Measurements from ENCODE around the gene KRT8. TPM values are rescaled to one million over a fixed set of nuclear protein-coding genes. Genes with fewer than 3 reads are reported as not detected.

The KRT8 gene
- total RNA-seq, 1 donor from 2014 or later = 54.3 TPM

DNA sequence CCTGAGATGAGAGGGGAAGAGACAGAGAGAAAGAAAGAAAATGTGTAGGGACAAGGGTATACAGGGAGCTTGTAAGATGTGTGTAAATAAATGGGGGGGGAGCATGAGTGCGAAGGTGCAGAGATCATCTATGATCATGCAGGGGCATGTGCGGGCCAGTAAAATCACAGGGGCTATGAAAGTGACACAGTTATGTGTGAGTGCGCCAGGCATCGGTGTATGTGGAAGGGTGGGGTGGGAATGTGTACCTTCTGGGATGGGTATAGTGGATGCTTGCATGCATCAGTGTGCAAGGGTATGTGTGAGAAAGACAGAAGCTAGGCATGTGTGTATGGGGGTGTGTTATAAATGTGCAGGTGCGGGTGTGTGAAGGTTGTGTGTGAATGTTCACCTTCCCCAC is 37.7 kb downstream of the KRT8 start:
- H3K27ac ChIP-seq = no peak overlapping the region
- DNase-seq (ENCODE audit: low spot score in 2 of 2) = no peak
- TF ChIP-seq, protein P1, sequence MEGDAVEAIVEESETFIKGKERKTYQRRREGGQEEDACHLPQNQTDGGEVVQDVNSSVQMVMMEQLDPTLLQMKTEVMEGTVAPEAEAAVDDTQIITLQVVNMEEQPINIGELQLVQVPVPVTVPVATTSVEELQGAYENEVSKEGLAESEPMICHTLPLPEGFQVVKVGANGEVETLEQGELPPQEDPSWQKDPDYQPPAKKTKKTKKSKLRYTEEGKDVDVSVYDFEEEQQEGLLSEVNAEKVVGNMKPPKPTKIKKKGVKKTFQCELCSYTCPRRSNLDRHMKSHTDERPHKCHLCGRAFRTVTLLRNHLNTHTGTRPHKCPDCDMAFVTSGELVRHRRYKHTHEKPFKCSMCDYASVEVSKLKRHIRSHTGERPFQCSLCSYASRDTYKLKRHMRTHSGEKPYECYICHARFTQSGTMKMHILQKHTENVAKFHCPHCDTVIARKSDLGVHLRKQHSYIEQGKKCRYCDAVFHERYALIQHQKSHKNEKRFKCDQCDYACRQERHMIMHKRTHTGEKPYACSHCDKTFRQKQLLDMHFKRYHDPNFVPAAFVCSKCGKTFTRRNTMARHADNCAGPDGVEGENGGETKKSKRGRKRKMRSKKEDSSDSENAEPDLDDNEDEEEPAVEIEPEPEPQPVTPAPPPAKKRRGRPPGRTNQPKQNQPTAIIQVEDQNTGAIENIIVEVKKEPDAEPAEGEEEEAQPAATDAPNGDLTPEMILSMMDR (IDR thresholded peaks at IDR 0.05) = no peak
- intact Hi-C loops (cut with DNase I) = no loop called here
- H3K4me1 ChIP-seq = peaks cover 0 to 8% of the 10 kb centered on the region in 2 donors
- no peaks in the 10 kb centered on the region for H3K27me3 ChIP-seq
- H3K4me3 ChIP-seq = no peak overlapping the region
- H3K9me3 ChIP-seq = no peaks in the 10 kb centered on the region
- H3K36me3 ChIP-seq = no peaks in the 10 kb centered on the region

DNA sequence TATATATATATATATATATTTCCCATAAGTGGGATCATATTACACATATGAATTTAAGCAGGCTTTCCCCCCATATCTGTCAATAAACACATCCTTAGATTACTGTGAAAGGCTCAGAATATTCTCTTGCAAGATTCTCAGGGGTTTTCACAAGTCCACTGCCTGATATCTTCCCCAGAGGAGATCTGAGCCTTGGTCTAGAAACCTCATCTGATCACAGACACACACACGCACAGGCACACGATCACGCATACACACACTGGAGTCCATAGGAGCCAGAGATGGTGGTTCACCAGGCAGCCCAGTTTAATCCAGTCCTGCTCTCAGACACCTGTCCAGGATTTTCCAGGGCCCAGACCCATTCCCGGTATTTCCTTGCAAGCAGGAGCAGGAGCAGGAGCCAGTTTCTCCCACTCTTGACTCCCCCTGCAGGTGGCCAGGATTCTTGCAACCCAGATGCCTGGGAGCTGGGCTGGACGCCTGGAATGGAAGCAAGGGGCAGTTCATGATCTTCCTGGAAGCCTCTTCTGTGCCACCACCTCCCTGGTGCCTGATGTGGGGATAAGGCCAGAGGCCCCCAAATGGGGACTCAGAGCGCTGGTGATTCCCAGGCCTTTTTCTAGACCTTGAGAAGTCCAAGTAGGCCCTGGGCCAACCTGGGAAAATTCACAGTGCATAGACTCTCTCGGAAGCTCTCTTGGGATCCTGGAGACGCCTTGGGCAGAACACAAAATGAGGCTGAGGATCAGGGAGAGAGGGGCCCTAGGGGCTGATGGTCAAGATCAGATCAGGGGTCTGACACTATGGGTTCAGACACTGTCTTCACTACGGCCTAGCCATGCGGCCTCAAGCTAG is 39.6 kb downstream of the KRT8 start:
- Histone ChIP-seq H3K36me3 (no peaks in the 10 kb centered on the region), H3K4me1 (no peaks in the 10 kb centered on the region), H3K27me3 (no peaks in the 10 kb centered on the region), H3K4me3 (no peak overlapping the region), H3K9me3 (no peaks in the 10 kb centered on the region), H3K27ac (no peak overlapping the region)
- TF ChIP-seq, protein P1 (IDR thresholded peaks at IDR 0.05) = peak; percentile 58 to 71 (median 69)
- DNase-seq (ENCODE audit: low spot score in 2 of 2) = peak in 1 of 2 donors; percentile 76
- intact Hi-C loops (cut with DNase I) = no loop called here

DNA sequence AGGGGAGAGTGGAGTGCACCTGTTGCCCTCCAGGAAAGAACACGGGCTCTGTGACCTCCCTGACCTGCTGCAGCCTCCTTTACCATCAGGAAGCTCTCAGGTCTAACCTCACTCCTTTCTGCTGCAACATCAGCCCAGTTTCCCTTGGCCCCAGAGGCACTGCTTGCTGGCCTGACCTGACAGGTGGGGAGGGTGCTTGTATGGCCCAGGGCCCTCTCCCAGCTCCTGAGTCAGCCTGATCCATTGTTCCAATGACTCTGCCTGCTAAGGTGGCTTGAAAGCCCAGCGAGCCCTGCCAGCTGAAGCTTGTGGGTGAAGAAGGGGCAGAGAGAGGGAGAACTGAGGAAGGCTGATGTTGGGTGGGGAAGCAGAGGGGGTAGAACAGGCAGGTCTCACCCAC is 42.9 kb downstream of the KRT8 start:
- TF ChIP-seq, protein P1 (IDR thresholded peaks at IDR 0.05) = no peak
- H3K9me3 ChIP-seq = no peaks in the 10 kb centered on the region
- intact Hi-C loops (cut with DNase I) = no loop called here
- H3K27me3 ChIP-seq = no peaks in the 10 kb centered on the region
- H3K27ac ChIP-seq = no peak overlapping the region
- no peak for DNase-seq (ENCODE audit: low spot score in 2 of 2)
- no peak overlapping the region for H3K4me3 ChIP-seq
- H3K36me3 ChIP-seq = no peaks in the 10 kb centered on the region
- no peaks in the 10 kb centered on the region for H3K4me1 ChIP-seq

DNA sequence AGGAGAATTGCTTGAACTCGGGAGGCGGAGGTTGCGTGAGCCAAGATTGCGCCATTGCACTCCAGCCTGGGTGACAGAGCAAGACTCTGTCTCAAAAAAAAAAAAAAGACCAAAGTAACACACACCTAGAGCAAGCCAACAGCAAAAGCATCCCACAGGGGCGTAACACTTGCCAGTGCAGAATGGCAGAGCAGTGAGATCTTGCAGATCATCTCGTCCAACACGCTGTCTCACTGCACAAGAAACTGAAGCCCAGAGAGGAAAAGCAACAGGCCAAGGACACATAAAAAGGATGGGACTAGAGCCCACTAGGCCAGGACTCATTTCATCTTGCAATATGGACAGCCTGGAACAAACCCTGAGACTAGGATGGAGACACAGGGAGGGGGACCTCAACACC is 43.4 kb downstream of the KRT8 start:
- Histone ChIP-seq H3K27me3 (no peaks in the 10 kb centered on the region), H3K36me3 (no peaks in the 10 kb centered on the region), H3K4me1 (no peaks in the 10 kb centered on the region), H3K4me3 (no peak overlapping the region), H3K9me3 (no peaks in the 10 kb centered on the region), H3K27ac (no peak overlapping the region)
- TF ChIP-seq, protein P1 (IDR thresholded peaks at IDR 0.05) = no peak
- intact Hi-C loops (cut with DNase I) = no loop called here
- no peak for DNase-seq (ENCODE audit: low spot score in 2 of 2)

DNA sequence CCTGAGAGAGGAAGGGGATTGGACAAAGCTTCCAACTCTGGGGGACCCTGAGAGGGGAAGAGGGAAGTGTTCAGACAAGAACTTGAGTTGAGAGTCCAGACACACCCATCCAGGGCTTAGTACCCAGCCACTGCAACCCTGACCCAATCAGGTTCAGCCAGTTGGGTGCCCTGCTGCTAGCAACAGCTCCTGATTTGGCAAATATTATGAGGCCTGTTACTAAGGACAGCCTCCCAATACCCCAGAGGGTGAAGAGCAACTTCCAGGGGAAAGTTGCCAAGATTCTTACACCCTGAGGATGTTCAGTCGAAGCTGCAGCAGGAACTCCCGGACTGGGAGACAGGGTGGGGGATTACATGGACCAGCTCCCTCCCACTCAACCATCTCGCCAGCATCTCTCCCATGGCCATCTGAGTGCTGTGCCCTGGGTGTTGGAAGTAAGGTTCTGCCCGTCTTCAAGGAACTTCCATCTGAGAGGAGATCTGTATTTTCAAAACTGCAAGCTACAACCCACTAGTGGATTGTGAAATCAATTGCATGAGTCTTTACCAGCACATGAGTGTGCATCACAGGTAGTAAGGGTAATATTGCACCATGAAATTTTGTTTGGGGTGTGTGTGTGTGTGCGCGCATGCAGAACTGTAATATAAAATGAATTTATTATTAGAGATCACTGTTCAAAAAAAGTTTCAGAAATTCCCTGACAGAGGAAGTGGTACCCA is 44.6 kb downstream of the KRT8 start:
- no peak overlapping the region for H3K4me3 ChIP-seq
- intact Hi-C loops (cut with DNase I) = no loop called here
- TF ChIP-seq, protein P1 (IDR thresholded peaks at IDR 0.05) = no peak
- H3K9me3 ChIP-seq = no peaks in the 10 kb centered on the region
- no peak for DNase-seq (ENCODE audit: low spot score in 2 of 2)
- H3K27me3 ChIP-seq = no peaks in the 10 kb centered on the region
- H3K36me3 ChIP-seq = no peaks in the 10 kb centered on the region
- no peaks in the 10 kb centered on the region for H3K4me1 ChIP-seq
- no peak overlapping the region for H3K27ac ChIP-seq

Data from ascending aorta (tissue), 2 donors.